HT1080 (cell line): ENCODE results near the gene TMEM143. TPM values are rescaled to one million over a fixed set of nuclear protein-coding genes. Genes with fewer than 3 reads are reported as not detected.
"Not testable (repeated sequence)": the region's sequence is repeated elsewhere in the genome, so short reads cannot be mapped to it uniquely, and the experiment has no call there.

Source experiments
- DNase-seq: peaks from one replicate; pipeline ENCODE4 v3.0.0-alpha.2; 2015; ENCODE audit warnings: low read depth
- total RNA-seq: library from RNA; depleted of rRNA; stranded (reverse); fragments of >200 nt; shearing (Covaris generic); gene quantifications from 2 replicates; pipeline ENCODE4 v1.2.3, GENCODE V29; 2014; rRNA removed

The TMEM143 gene
- total RNA-seq, 1 experiment from 2014 or later = 5.1 TPM

DNA sequence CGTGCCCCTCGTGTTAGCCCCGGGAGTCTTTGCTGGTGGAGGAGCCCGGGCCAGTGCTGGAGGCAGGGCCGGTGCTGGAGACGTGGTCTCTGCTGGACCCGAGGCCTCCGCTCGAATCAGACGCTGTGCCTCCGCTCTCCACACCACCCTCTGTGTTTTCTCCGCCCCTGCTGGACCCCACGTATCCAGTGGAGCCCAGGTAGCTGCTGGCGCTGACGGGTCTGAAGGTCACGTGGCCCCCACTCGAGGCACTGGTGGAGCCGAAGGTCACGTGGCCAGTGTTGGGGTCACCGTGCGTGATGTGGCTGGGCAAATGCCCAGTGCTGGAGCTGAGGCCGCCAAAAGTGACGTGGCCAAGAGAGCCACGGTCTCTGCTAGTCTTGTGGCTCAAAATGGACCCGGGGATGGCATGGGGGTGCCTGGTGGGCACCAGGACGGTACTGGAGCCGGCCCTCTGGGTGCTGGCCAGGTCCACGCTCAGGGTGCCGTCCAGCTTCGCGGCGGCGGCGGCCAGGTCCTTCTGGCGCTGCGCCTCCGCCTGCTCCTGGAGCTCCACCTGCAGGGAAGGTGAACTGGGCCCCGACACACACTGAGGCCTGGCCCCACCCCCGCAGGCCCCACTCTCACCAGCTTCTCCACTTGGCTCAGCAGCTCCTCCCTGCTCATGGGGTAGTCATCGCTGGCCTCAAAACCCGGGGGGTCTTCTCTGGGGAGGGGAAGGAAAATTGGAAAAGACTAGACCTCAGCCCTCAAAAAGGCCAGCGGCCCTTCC is 66.6 kb downstream of the TMEM143 start:
- DNase-seq = no peak

DNA sequence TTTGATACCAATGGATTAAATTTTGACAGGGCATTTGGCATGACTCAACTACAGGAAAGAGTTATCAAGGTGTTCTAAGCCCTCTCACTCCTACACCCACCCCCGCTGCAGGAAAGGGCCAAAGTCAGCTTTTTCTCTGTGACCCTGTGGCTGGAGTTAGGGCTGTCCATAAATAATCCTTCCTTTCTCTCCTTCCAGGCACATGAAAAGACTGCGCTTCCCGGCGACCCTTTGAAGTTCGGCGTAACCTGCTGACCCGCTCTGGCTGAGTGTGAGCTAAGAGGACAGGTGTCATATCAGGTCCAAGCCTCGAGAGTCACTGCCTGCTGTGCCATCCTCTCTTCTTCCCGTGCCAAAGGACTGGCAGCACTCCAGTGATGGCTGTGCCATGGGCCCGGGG is 68.3 kb downstream of the TMEM143 start:
- no peak for DNase-seq

DNA sequence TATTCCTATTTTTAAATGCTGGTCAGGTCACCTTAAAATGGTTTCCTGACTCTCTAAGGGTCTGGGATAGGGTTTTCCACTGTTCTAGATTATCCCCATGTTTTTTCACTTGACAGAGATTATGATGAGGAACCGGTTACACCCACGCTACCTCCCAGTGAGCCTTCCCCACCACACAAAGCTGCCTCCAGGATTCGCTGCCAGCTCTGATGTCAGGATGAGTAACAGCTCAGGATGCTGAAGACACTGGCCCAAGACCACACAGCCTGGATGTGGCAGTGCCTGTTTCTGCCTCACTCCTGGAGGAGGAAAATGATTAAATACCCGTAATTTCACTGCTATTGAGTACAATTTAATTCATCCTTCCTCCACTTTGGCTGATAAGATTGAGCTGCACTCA is 70.9 kb downstream of the TMEM143 start:
- DNase-seq = peak; percentile 69

DNA sequence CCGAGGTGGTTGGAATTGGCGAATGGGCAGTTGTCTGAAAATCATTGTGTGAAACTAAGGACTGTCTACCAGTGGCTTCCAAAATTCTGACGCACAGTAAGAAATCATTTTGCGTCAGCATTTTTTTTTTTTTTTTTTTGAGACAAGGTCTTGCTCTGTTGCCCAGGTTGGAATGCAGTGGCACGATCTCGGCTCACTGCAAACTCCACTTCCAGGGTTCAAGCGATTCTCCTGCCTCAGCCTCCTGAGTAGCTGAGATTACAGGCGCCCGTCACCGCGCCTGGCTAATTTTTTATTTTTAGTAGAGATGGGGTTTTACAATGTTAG is 72.3 kb downstream of the TMEM143 start:
- DNase-seq = not testable (repeated sequence)

DNA sequence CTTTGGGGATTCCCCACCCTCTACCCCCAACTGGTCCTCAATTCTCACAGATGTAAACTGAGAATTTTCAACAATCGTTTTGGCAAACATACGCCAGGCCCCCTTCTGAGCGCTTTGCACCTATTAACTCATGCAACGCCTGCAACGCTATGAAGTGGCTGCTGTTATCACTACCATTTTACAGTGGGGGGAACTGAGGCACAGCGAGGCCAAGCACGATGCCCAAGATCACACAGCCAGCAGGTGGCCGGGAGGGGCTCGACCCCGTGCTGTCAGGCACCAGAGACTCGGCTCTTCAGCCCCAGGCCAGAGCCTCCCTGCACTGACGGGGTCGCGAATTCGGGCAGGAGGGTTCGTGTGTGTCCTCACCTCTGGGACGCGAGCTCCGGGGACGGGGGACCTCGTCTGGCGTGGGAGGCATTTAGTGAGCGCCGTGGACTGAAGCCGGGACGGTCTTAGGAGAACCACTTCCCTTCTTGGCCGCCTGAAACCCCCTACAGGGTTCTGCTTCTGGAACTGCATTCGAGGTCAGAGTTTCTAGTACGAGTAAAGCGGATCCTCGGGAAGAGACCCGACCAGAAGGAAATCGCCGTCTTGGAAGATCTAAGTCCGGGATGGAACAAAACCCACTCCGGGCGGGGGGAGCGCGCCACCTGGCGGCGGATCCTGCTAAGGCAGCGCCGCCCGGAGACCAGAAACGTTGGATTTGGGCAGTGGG is 72.8 kb downstream of the TMEM143 start:
- peak; percentile 73 for DNase-seq

DNA sequence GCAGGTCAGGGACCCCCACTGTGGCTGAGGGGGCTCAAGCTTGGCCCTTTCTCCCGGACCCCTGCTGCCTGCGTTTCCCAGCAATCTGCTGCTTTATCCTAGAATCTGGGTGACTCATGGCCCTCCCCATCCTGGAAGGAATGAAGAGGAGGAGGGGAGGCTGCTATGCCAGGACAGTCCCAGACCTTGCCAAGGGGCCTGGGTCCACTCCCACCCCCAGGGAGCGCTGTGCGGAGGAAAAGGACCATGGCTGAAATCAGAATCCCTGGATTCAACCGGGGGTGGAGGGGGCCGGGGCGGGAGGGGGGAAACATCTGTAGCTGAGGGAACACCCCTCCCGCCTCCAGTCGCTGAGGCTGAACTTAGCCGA is 73.4 kb downstream of the TMEM143 start:
- peak; percentile 74 for DNase-seq

DNA sequence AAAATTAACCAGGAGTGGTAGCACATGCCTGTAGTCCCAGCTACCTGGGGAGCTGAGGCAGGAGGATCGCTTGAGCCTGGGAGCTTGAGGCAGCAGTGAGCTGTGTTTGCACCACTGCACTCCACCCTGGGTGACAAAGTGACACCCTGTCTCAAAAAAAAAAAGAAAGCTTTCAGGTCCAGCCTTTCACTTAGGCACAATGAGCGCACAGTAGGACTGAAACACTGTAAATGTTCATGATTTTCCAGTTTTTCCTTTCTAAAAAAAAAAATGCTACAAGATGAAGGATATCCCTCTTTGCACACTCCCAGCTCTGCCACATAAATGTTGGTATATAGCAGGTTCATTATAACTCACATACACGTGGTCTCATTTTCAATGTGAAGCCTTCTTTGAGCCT is 76.0 kb downstream of the TMEM143 start:
- no peak for DNase-seq

DNA sequence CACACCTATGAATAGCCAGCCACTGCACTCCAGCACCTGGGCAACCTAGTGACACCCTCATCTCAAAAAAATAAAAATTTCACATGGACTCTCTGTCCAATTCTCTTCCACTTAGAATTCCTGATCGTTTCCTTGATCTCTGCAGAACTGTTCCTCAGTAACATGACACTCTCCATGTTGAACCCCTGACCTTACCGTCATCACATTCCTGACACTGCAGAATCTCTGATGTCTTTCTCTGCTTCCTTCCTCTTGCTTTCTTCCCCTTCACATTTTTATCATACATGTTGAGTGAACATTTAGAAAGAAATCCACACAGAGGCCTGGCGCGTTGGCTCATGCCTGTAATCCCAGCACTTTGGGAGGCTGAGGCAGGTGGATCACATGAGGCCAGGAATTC is 78.8 kb downstream of the TMEM143 start:
- DNase-seq = no peak

DNA sequence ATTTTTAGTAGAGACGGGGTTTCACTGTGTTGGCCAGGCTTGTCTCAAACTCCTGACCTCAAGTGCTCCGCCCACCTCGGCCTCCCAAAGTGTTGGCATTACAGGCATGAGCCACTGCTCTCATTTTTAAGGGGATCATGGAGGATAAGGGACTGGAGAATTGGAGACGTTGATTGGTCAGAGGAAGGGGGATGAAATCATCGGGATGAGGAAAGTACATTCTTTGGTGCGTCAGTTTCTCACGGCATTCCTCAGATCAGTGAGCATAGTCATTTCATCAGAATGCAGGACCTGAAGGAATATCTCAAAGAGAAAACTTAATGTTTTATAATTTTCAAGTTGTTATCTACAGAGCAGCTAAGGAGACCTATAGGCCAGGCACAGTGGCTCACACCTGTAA is 79.8 kb downstream of the TMEM143 start:
- peak; percentile 51 for DNase-seq

Other genes starting within 250 kb of the TMEM143 start
- gene LIG1, start 193.6 kb downstream of the TMEM143 start, total RNA-seq = 86.5 and 139 TPM in 2 replicates
- 1.7 and 1.8 TPM in 2 replicates for gene ZSWIM9, start 193.3 kb downstream of the TMEM143 start, total RNA-seq
- 17.1 and 19.0 TPM in 2 replicates for gene CARD8, start 108.0 kb downstream of the TMEM143 start, total RNA-seq
- 1.8 and 2.5 TPM in 2 replicates for gene ZNF114, start 93.9 kb downstream of the TMEM143 start, total RNA-seq
- 379 and 513 TPM in 2 replicates for gene EMP3, start 38.4 kb downstream of the TMEM143 start, total RNA-seq
- gene SYNGR4, start 427 bp upstream of the TMEM143 start, total RNA-seq = not detected in 2 replicates
- 67.7 and 115 TPM in 2 replicates for gene KDELR1, start 27.6 kb upstream of the TMEM143 start, total RNA-seq
- 0.20 and 0.21 TPM in 2 replicates for gene GRIN2D, start 29.7 kb upstream of the TMEM143 start, total RNA-seq
- 97.2 and 113 TPM in 2 replicates for gene GRWD1, start 82.0 kb upstream of the TMEM143 start, total RNA-seq
- gene KCNJ14, start 91.6 kb upstream of the TMEM143 start, total RNA-seq = 0.40 and 0.79 TPM in 2 replicates
- gene CYTH2, start 105.4 kb upstream of the TMEM143 start, total RNA-seq = 38.1 and 44.3 TPM in 2 replicates
- gene LMTK3, start 147.9 kb upstream of the TMEM143 start, total RNA-seq = 0.05 TPM in 1 of 2 replicates, not detected in the other
- gene SULT2B1, start 188.2 kb upstream of the TMEM143 start, total RNA-seq = not detected in 2 replicates
- gene SPACA4, start 242.8 kb upstream of the TMEM143 start, total RNA-seq = not detected in 2 replicates